Astrocyte (in vitro differentiated cells and primary cell): Measurements from ENCODE around the gene MRPL12. TPM values are rescaled to one million over a fixed set of nuclear protein-coding genes. Genes with fewer than 3 reads are reported as not detected.
"Not testable (repeated sequence)": the region's sequence is repeated elsewhere in the genome, so short reads cannot be mapped to it uniquely, and the experiment has no call there.

ENCODE experiments used
- DNase-seq: peaks from one replicate; pipeline ENCODE4 v3.0.0-alpha.2; 2010; ENCODE audit warnings: low read depth
- FAIRE-seq: peaks from 2 replicates; lab custom pipeline; 2011; peaks lifted over from hg19 to GRCh38; lab: Jason Lieb, UNC
- H2AFZ ChIP-seq: 2 replicates; pipeline ENCODE4 v1.6.0; 2012; ENCODE audit warnings: low read depth, low read length, inconsistent platforms
- H3K27ac ChIP-seq: 2 replicates; pipeline ENCODE4 v1.5.1; 2011; ENCODE audit warnings: low read depth, low read length, inconsistent platforms
- H3K27me3 ChIP-seq: 2 replicates; pipeline ENCODE4 v1.6.0; 2011; ENCODE audit warnings: low read length, inconsistent platforms; ENCODE audit not compliant: insufficient read depth
- H3K36me3 ChIP-seq: 2 replicates; pipeline ENCODE4 v1.5.1; 2011; ENCODE audit warnings: low read length, inconsistent platforms; ENCODE audit not compliant: insufficient read depth
- H3K4me1 ChIP-seq: 2 replicates; pipeline ENCODE4 v1.5.1; 2011; ENCODE audit warnings: low read length, inconsistent platforms; ENCODE audit not compliant: insufficient read depth
- H3K4me2 ChIP-seq: 2 replicates; pipeline ENCODE4 v1.6.0; 2012; ENCODE audit warnings: low read length, inconsistent platforms
- H3K4me3 ChIP-seq: 2 replicates; pipeline ENCODE4 v1.5.1; 2011; ENCODE audit warnings: low read depth, mild to moderate bottlenecking, low read length, inconsistent platforms; ENCODE audit not compliant: insufficient read depth
- H3K79me2 ChIP-seq: 2 replicates; pipeline ENCODE4 v1.6.0; 2012; ENCODE audit warnings: mild to moderate bottlenecking, low read length, inconsistent platforms; ENCODE audit not compliant: insufficient read depth
- H3K9ac ChIP-seq: 2 replicates; pipeline ENCODE4 v1.6.0; 2012; ENCODE audit warnings: mild to moderate bottlenecking, low read length, inconsistent platforms
- H3K9me3 ChIP-seq: 2 replicates; pipeline ENCODE4 v1.5.1; 2012; ENCODE audit warnings: low read depth, mild to moderate bottlenecking, low read length, inconsistent platforms; ENCODE audit not compliant: insufficient read depth
- H4K20me1 ChIP-seq: 2 replicates; pipeline ENCODE4 v1.6.0; 2012; ENCODE audit warnings: low read length, inconsistent platforms; ENCODE audit not compliant: insufficient read depth
- H3K27ac Mint-ChIP-seq: one replicate; pipeline ENCODE4 v1.8.0; 2021; ENCODE audit warnings: mild to moderate bottlenecking, mixed read lengths; ENCODE audit not compliant: unreplicated experiment
- H3K27me3 Mint-ChIP-seq: one replicate; pipeline ENCODE4 v1.8.0; 2021; ENCODE audit warnings: low read depth, mixed read lengths; ENCODE audit not compliant: unreplicated experiment
- H3K36me3 Mint-ChIP-seq: one replicate; pipeline ENCODE4 v1.8.0; 2021; ENCODE audit warnings: low read depth, mixed read lengths; ENCODE audit not compliant: unreplicated experiment
- H3K4me1 Mint-ChIP-seq: one replicate; pipeline ENCODE4 v1.8.0; 2021; ENCODE audit warnings: low read depth, mixed read lengths; ENCODE audit not compliant: unreplicated experiment
- H3K4me3 Mint-ChIP-seq: one replicate; pipeline ENCODE4 v1.8.0; 2021; ENCODE audit warnings: mild to moderate bottlenecking, moderate library complexity, mixed read lengths; ENCODE audit not compliant: unreplicated experiment
- H3K9me3 Mint-ChIP-seq: one replicate; pipeline ENCODE4 v1.8.0; 2021; ENCODE audit warnings: mild to moderate bottlenecking, mixed read lengths; ENCODE audit not compliant: unreplicated experiment
- CTCF ChIP-seq: IDR thresholded peaks from 2 replicates; pipeline ENCODE4 v1.5.1; 2011; ENCODE audit warnings: low read depth, mild to moderate bottlenecking, inconsistent platforms, low read length, moderate library complexity; ENCODE audit not compliant: insufficient read depth
- EZH2 ChIP-seq: IDR thresholded peaks from 2 replicates; pipeline ENCODE4 v1.6.1; 2012; ENCODE audit warnings: mild to moderate bottlenecking, low read length, inconsistent platforms; ENCODE audit not compliant: insufficient read depth
- total RNA-seq: library from RNA; stranded (reverse); gene quantifications from 2 replicates; pipeline ENCODE4 v1.2.1, GENCODE V29; 2021

MRPL12 gene
- total RNA-seq, 1 donor from 2014 or later: 69.9 TPM

- Histone ChIP-seq H3K27me3 (no peaks in the 10 kb centered on the region), H3K4me3 (no peak overlapping the region), H3K36me3 (peaks cover 11% of the 10 kb centered on the region), H3K9me3 (no peaks in the 10 kb centered on the region), H3K79me2 (peaks cover 33% of the 10 kb centered on the region), H3K27ac (no peak overlapping the region), H3K4me1 (peaks cover 4% of the 10 kb centered on the region), H2AFZ (no peak overlapping the region), H4K20me1 (peaks cover 44% of the 10 kb centered on the region), H3K9ac (no peak overlapping the region), H3K4me2 (no peak overlapping the region)
- H3K9me3 Mint-ChIP-seq: no peaks in the 10 kb centered on the region
- TF ChIP-seq CTCF (no peak), EZH2 (no peak)
- H3K4me1 Mint-ChIP-seq: peaks cover 8% of the 10 kb centered on the region
- peaks cover 11% of the 10 kb centered on the region for H3K36me3 Mint-ChIP-seq
- DNase-seq (no peak), FAIRE-seq (no peak)
- no peak overlapping the region for H3K4me3 Mint-ChIP-seq
- no peak overlapping the region for H3K27ac Mint-ChIP-seq
- H3K27me3 Mint-ChIP-seq: no peaks in the 10 kb centered on the region
These were observed 30.2 kb upstream of the MRPL12 start for GRCh38 chr17:81672954-81673353.

- Mint-ChIP-seq H3K4me1 (peaks cover 3% of the 10 kb centered on the region), H3K27me3 (no peaks in the 10 kb centered on the region), H3K36me3 (peaks cover 8% of the 10 kb centered on the region), H3K4me3 (no peak overlapping the region), H3K9me3 (no peaks in the 10 kb centered on the region), H3K27ac (no peak overlapping the region)
- Histone ChIP-seq H3K79me2 (peaks cover 25% of the 10 kb centered on the region), H3K27me3 (no peaks in the 10 kb centered on the region), H3K4me3 (no peak overlapping the region), H3K9me3 (no peaks in the 10 kb centered on the region), H4K20me1 (peaks cover 44% of the 10 kb centered on the region), H3K36me3 (peaks cover 11% of the 10 kb centered on the region), H3K4me1 (no peaks in the 10 kb centered on the region), H3K9ac (no peak overlapping the region), H2AFZ (no peak overlapping the region), H3K27ac (no peak overlapping the region), H3K4me2 (no peak overlapping the region)
- DNase-seq (no peak), FAIRE-seq (no peak)
- no peak for TF ChIP-seq CTCF
- no peak for TF ChIP-seq EZH2
These were observed 29.5 kb upstream of the MRPL12 start for GRCh38 chr17:81673561-81674258.

GRCh38 chr17:81675515-81676221 lies 27.5 kb upstream of the MRPL12 start:
- not testable (repeated sequence) for H3K4me2 ChIP-seq, H3K4me3 ChIP-seq, H3K4me1 Mint-ChIP-seq, H3K4me3 Mint-ChIP-seq, H3K9me3 ChIP-seq, H3K9me3 Mint-ChIP-seq, H3K4me1 ChIP-seq, FAIRE-seq, H3K27ac ChIP-seq, H3K27me3 Mint-ChIP-seq, H3K9ac ChIP-seq, H2AFZ ChIP-seq, H3K27ac Mint-ChIP-seq, H3K27me3 ChIP-seq
- H3K36me3 Mint-ChIP-seq: peaks cover 10% of the 10 kb centered on the region
- peaks cover 16% of the 10 kb centered on the region for H3K79me2 ChIP-seq
- peaks cover 33% of the 10 kb centered on the region for H4K20me1 ChIP-seq
- H3K36me3 ChIP-seq: peaks cover 10% of the 10 kb centered on the region
- DNase-seq: peak; percentile 7
